AG04450 (cell line): ENCODE results near the gene UNC5C. TPM values are rescaled to one million over a fixed set of nuclear protein-coding genes. Genes with fewer than 3 reads are reported as not detected.

Experiments
- CTCF ChIA-PET: fragments of 300-600, 350-600 bp; formaldehyde crosslinking; extraction: SDS; loops from one replicate; lab custom pipeline; 2022; ENCODE audit warnings: antibody characterized with exemption, inconsistent platforms; lab: Charles Lee
- POLR2A ChIA-PET: fragments of 350-600 bp; formaldehyde crosslinking; extraction: SDS; loops from one replicate; lab custom pipeline; 2021; ENCODE audit warnings: antibody characterized with exemption, inconsistent platforms; lab: Yijun Ruan, JAX
- DNase-seq: peaks from one replicate; pipeline ENCODE4 v3.0.0-alpha.2; 2011; ENCODE audit warnings: low read depth, low spot score
- H3K27ac ChIP-seq: one replicate; pipeline ENCODE4 v1.5.1; 2012; ENCODE audit warnings: low read depth, low read length, control low read depth
- H3K27me3 ChIP-seq: one replicate; pipeline ENCODE4 v1.6.0; 2012; ENCODE audit warnings: low read length; ENCODE audit not compliant: control insufficient read depth, insufficient read depth
- H3K4me3 ChIP-seq: 2 replicates; pipeline ENCODE4 v1.5.1; 2011; ENCODE audit warnings: mild to moderate bottlenecking, low read depth, low read length, control low read depth
- H3K9me3 ChIP-seq: 2 replicates; pipeline ENCODE4 v1.5.1; 2012; ENCODE audit warnings: low read length; ENCODE audit not compliant: control insufficient read depth, insufficient read depth
- CTCF ChIP-seq: IDR thresholded peaks from 2 replicates; pipeline ENCODE4 v1.5.1; 2011; ENCODE audit warnings: low read depth, low read length, control low read depth, inconsistent platforms
- polyA plus RNA-seq: library from polyadenylated mRNA; depleted of rRNA; stranded (reverse); fragments of >200 nt; gene quantifications from 2 replicates; pipeline ENCODE4 v1.2.3, GENCODE V29; 2011

UNC5C gene
- polyA plus RNA-seq, 1 experiment = 0.07 TPM

GRCh38 chr4:95504501-95504900, 44.3 kb downstream of the UNC5C start:
- Histone ChIP-seq H3K9me3 (no peaks in the 10 kb centered on the region), H3K4me3 (no peak overlapping the region), H3K27ac (no peak overlapping the region), H3K27me3 (no peaks in the 10 kb centered on the region)
- no peak for DNase-seq
- TF ChIP-seq CTCF = no peak
- ChIA-PET POLR2A (no interaction called here), CTCF (interaction anchor here (1.2 kb wide), 1 partner anchor 338 kb away, joined by 5 read pairs; no protein-coding TSS in a partner anchor)

GRCh38 chr4:95500361-95500760, 48.4 kb downstream of the UNC5C start:
- ChIA-PET POLR2A (no interaction called here), CTCF (interaction anchor here (0.8 kb wide), 1 partner anchor 9 kb away, joined by 4 read pairs; no protein-coding TSS in a partner anchor)
- no peak for DNase-seq

GRCh38 chr4:95499291-95499696, 49.5 kb downstream of the UNC5C start:
- no peak overlapping the region for H3K27ac ChIP-seq
- H3K27me3 ChIP-seq = no peaks in the 10 kb centered on the region
- H3K9me3 ChIP-seq = no peaks in the 10 kb centered on the region
- no peak for DNase-seq
- ChIA-PET CTCF (interaction anchor here (1.4 kb wide), 1 partner anchor 11 kb away, joined by 6 read pairs; no protein-coding TSS in a partner anchor), POLR2A (no interaction called here)
- no peak overlapping the region for H3K4me3 ChIP-seq
- TF ChIP-seq CTCF = no peak

More at GRCh38 chr4:95500361-95500760, 48.4 kb downstream of the UNC5C start:
- no peak overlapping the region for H3K27ac ChIP-seq
- no peak overlapping the region for H3K4me3 ChIP-seq
- H3K9me3 ChIP-seq = no peaks in the 10 kb centered on the region
- no peak for TF ChIP-seq CTCF
- no peaks in the 10 kb centered on the region for H3K27me3 ChIP-seq

GRCh38 chr4:95494186-95494585, 54.6 kb downstream of the UNC5C start:
- Histone ChIP-seq H3K27me3 (no peaks in the 10 kb centered on the region), H3K9me3 (no peaks in the 10 kb centered on the region), H3K4me3 (no peak overlapping the region), H3K27ac (no peak overlapping the region)
- POLR2A ChIA-PET = no interaction called here
- CTCF ChIA-PET = no interaction called here
- no peak for DNase-seq
- TF ChIP-seq CTCF = no peak

GRCh38 chr4:95478679-95479078, 70.1 kb downstream of the UNC5C start:
- no peaks in the 10 kb centered on the region for H3K9me3 ChIP-seq
- no peaks in the 10 kb centered on the region for H3K27me3 ChIP-seq
- ChIA-PET CTCF (no interaction called here), POLR2A (no interaction called here)
- TF ChIP-seq CTCF = no peak
- no peak overlapping the region for H3K27ac ChIP-seq
- no peak overlapping the region for H3K4me3 ChIP-seq
- DNase-seq = no peak
